Naive B cell (primary cell): Measurements from ENCODE around the gene ZNF778. TPM values are rescaled to one million over a fixed set of nuclear protein-coding genes. Genes with fewer than 3 reads are reported as not detected.
A peak's percentile ranks its signal among the peaks of the same experiment; 100 is the strongest.
"Not testable (repeated sequence)": the region's sequence is repeated elsewhere in the genome, so short reads cannot be mapped to it uniquely, and the experiment has no call there.

Experiments used
- ATAC-seq, 2 donors: fragments of 150-1000 bp; cut with Tn5 transposase; 2 replicates each; pipeline ENCODE4 v1.10.0; 2021; ENCODE audit warnings: low read depth in 2 of 2, mild to moderate bottlenecking in 2 of 2, moderate library complexity in 2 of 2
- DNase-seq: peaks from one replicate; pipeline ENCODE4 v3.0.0; 2022
- H3K27ac Mint-ChIP-seq, 6 donors: one replicate each; pipeline ENCODE4 v1.8.0; 2020 to 2022; ENCODE audit warnings: mild to moderate bottlenecking in 6 of 6, mixed read lengths in 6 of 6, moderate library complexity in 5 of 6, inconsistent platforms in 2 of 6
- H3K27me3 Mint-ChIP-seq, 3 donors: one replicate each; pipeline ENCODE4 v1.8.0; 2021 to 2022; ENCODE audit warnings: mixed read lengths in 3 of 3, mild to moderate bottlenecking in 1 of 3
- H3K36me3 Mint-ChIP-seq, 2 donors: one replicate each; pipeline ENCODE4 v1.8.0; 2020 to 2022; ENCODE audit warnings: mixed read lengths in 2 of 2, inconsistent platforms in 1 of 2, mild to moderate bottlenecking in 1 of 2
- H3K4me1 Mint-ChIP-seq, 3 donors: one replicate each; pipeline ENCODE4 v1.8.0; 2020 to 2022; ENCODE audit warnings: mixed read lengths in 3 of 3, inconsistent platforms in 1 of 3, mild to moderate bottlenecking in 1 of 3, moderate library complexity in 1 of 3
- H3K4me3 Mint-ChIP-seq, 8 donors: one replicate each; pipeline ENCODE4 v1.8.0; 2020 to 2022; ENCODE audit warnings: mild to moderate bottlenecking in 8 of 8, mixed read lengths in 8 of 8, moderate library complexity in 8 of 8, inconsistent platforms in 2 of 8
- H3K9me3 Mint-ChIP-seq, 7 donors: one replicate each; pipeline ENCODE4 v1.8.0; 2020 to 2022; ENCODE audit warnings: mixed read lengths in 7 of 7, mild to moderate bottlenecking in 5 of 7, inconsistent platforms in 2 of 7, moderate library complexity in 1 of 7
- polyA plus RNA-seq, 6 donors: library from polyadenylated mRNA; unstranded; fragments of 300-500 nt; fragmentation: Illumina TruSeq; gene quantifications; one replicate each; pipeline ENCODE4 v1.2.3, GENCODE V29; 2021; ENCODE audit warnings: low read depth in 6 of 6

ZNF778 gene
- polyA plus RNA-seq, 6 donors from 2014 or later, result 1.5 to 7.1 (median 4.2) TPM

GRCh38 chr16:89247734-89248075 is 30.2 kb downstream of the ZNF778 start:
- ATAC-seq, result peak; percentile 49 to 55
- peak overlapping the region in 2 of 6 donors; percentile 38 to 82 for H3K27ac Mint-ChIP-seq
- peaks cover 1 to 19% (median 14%) of the 10 kb centered on the region in 3 donors for H3K27me3 Mint-ChIP-seq
- not testable (repeated sequence) for DNase-seq
- H3K9me3 Mint-ChIP-seq, result peaks cover 7 to 20% (median 9%) of the 10 kb centered on the region in 7 donors
- peak overlapping the region; percentile 73 to 86 (median 80) for H3K4me3 Mint-ChIP-seq
- peaks cover 6 to 16% (median 9%) of the 10 kb centered on the region in 3 donors for H3K4me1 Mint-ChIP-seq
- H3K36me3 Mint-ChIP-seq, result peaks cover 0 to 12% of the 10 kb centered on the region in 2 donors

GRCh38 chr16:89248196-89248982 is 30.9 kb downstream of the ZNF778 start:
- H3K4me3 Mint-ChIP-seq, result peak overlapping the region; percentile 73 to 85 (median 80)
- peaks cover 4 to 19% (median 14%) of the 10 kb centered on the region in 3 donors for H3K27me3 Mint-ChIP-seq
- peaks cover 0 to 16% (median 4%) of the 10 kb centered on the region in 3 donors for H3K4me1 Mint-ChIP-seq
- DNase-seq (no peak), ATAC-seq (peak in 1 of 2 donors; percentile 2)
- peak overlapping the region in 2 of 6 donors; percentile 81 to 82 for H3K27ac Mint-ChIP-seq
- H3K9me3 Mint-ChIP-seq, result peaks cover 7 to 20% (median 9%) of the 10 kb centered on the region in 7 donors
- H3K36me3 Mint-ChIP-seq, result peaks cover 0 to 12% of the 10 kb centered on the region in 2 donors

GRCh38 chr16:89253548-89254287 is 36.2 kb downstream of the ZNF778 start:
- peak overlapping the region in 1 of 8 donors; percentile 20 for H3K4me3 Mint-ChIP-seq
- ATAC-seq (no peak), DNase-seq (no peak)
- H3K4me1 Mint-ChIP-seq, result peaks cover 26 to 29% (median 29%) of the 10 kb centered on the region in 3 donors
- H3K27me3 Mint-ChIP-seq, result peaks cover 14 to 40% (median 32%) of the 10 kb centered on the region in 3 donors
- H3K36me3 Mint-ChIP-seq, result peaks cover 0 to 12% of the 10 kb centered on the region in 2 donors
- no peak overlapping the region for H3K27ac Mint-ChIP-seq
- H3K9me3 Mint-ChIP-seq, result peaks cover 7 to 20% (median 9%) of the 10 kb centered on the region in 7 donors

- peaks cover 0 to under 1% of the 10 kb centered on the region in 2 donors for H3K36me3 Mint-ChIP-seq
- peaks cover 19 to 29% (median 26%) of the 10 kb centered on the region in 3 donors for H3K4me1 Mint-ChIP-seq
- peaks cover 17 to 25% (median 20%) of the 10 kb centered on the region in 3 donors for H3K27me3 Mint-ChIP-seq
- peak overlapping the region; percentile 42 to 87 (median 71) for H3K4me3 Mint-ChIP-seq
- peaks cover 0 to 5% (median 2%) of the 10 kb centered on the region in 7 donors for H3K9me3 Mint-ChIP-seq
- DNase-seq (peak; percentile 48), ATAC-seq (peak; percentile 72 to 78)
- H3K27ac Mint-ChIP-seq, result peak overlapping the region in 3 of 6 donors; percentile 37 to 91 (median 89)
Measured at GRCh38 chr16:89256651-89257254, 39.2 kb downstream of the ZNF778 start.

GRCh38 chr16:89257281-89257731 is 39.8 kb downstream of the ZNF778 start:
- H3K4me3 Mint-ChIP-seq, result peak overlapping the region in 7 of 8 donors; percentile 29 to 90 (median 81)
- peaks cover 0 to 5% (median under 1%) of the 10 kb centered on the region in 7 donors for H3K9me3 Mint-ChIP-seq
- H3K27ac Mint-ChIP-seq, result peak overlapping the region in 3 of 6 donors; percentile 45 to 95 (median 91)
- peaks cover 17 to 21% (median 17%) of the 10 kb centered on the region in 3 donors for H3K27me3 Mint-ChIP-seq
- ATAC-seq (peak in 1 of 2 donors; percentile 26), DNase-seq (no peak)
- peaks cover 0 to 6% of the 10 kb centered on the region in 2 donors for H3K36me3 Mint-ChIP-seq
- H3K4me1 Mint-ChIP-seq, result peaks cover 17 to 29% (median 26%) of the 10 kb centered on the region in 3 donors

- ATAC-seq (no peak), DNase-seq (no peak)
- H3K27ac Mint-ChIP-seq, result peak overlapping the region in 4 of 6 donors; percentile 45 to 95 (median 80)
- H3K9me3 Mint-ChIP-seq, result peaks cover 0 to 7% (median 6%) of the 10 kb centered on the region in 7 donors
- peaks cover 14 to 21% (median 17%) of the 10 kb centered on the region in 3 donors for H3K27me3 Mint-ChIP-seq
- peak overlapping the region in 7 of 8 donors; percentile 29 to 91 (median 81) for H3K4me3 Mint-ChIP-seq
- peaks cover 0 to 8% of the 10 kb centered on the region in 2 donors for H3K36me3 Mint-ChIP-seq
- H3K4me1 Mint-ChIP-seq, result peaks cover 17 to 29% (median 26%) of the 10 kb centered on the region in 3 donors
Measured at GRCh38 chr16:89257757-89258465, 40.4 kb downstream of the ZNF778 start.

- not testable (repeated sequence) for H3K4me3 Mint-ChIP-seq, H3K36me3 Mint-ChIP-seq, ATAC-seq, DNase-seq, H3K27ac Mint-ChIP-seq
- Mint-ChIP-seq H3K27me3 (peaks cover 13 to 21% (median 17%) of the 10 kb centered on the region in 3 donors), H3K4me1 (peaks cover 17 to 22% (median 20%) of the 10 kb centered on the region in 3 donors), H3K9me3 (peaks cover 0 to 10% (median 8%) of the 10 kb centered on the region in 7 donors)
Measured at GRCh38 chr16:89259901-89260300, 42.4 kb downstream of the ZNF778 start.

- H3K27ac Mint-ChIP-seq, result peak overlapping the region in 2 of 6 donors; percentile 38 to 44
- no peak for DNase-seq
- H3K9me3 Mint-ChIP-seq, result peaks cover 0 to 10% (median 5%) of the 10 kb centered on the region in 7 donors
- H3K4me3 Mint-ChIP-seq, result no peak overlapping the region
- ATAC-seq, result no peak
- peaks cover 9 to 11% (median 9%) of the 10 kb centered on the region in 3 donors for H3K4me1 Mint-ChIP-seq
- H3K27me3 Mint-ChIP-seq, result peaks cover 11 to 15% (median 13%) of the 10 kb centered on the region in 3 donors
- peaks cover 0 to 8% of the 10 kb centered on the region in 2 donors for H3K36me3 Mint-ChIP-seq
Measured at GRCh38 chr16:89261691-89262563, 44.4 kb downstream of the ZNF778 start.

GRCh38 chr16:89264800-89265550 is 47.5 kb downstream of the ZNF778 start:
- peaks cover 0 to 9% (median 5%) of the 10 kb centered on the region in 7 donors for H3K9me3 Mint-ChIP-seq
- H3K27ac Mint-ChIP-seq, result peak overlapping the region in 1 of 6 donors; percentile 62
- peaks cover 0 to 8% of the 10 kb centered on the region in 2 donors for H3K36me3 Mint-ChIP-seq
- no peaks in the 10 kb centered on the region for H3K4me1 Mint-ChIP-seq
- DNase-seq (no peak), ATAC-seq (no peak)
- no peaks in the 10 kb centered on the region for H3K27me3 Mint-ChIP-seq
- H3K4me3 Mint-ChIP-seq, result no peak overlapping the region

- H3K4me3 Mint-ChIP-seq, result no peak overlapping the region
- H3K4me1 Mint-ChIP-seq, result no peaks in the 10 kb centered on the region
- no peak overlapping the region for H3K27ac Mint-ChIP-seq
- H3K9me3 Mint-ChIP-seq, result peaks cover 0 to 9% (median 5%) of the 10 kb centered on the region in 7 donors
- no peaks in the 10 kb centered on the region for H3K27me3 Mint-ChIP-seq
- no peak for ATAC-seq
- H3K36me3 Mint-ChIP-seq, result peaks cover 0 to 8% of the 10 kb centered on the region in 2 donors
- no peak for DNase-seq
Measured at GRCh38 chr16:89265647-89266046, 48.1 kb downstream of the ZNF778 start.

- Mint-ChIP-seq H3K9me3 (peaks cover 0 to 9% (median 5%) of the 10 kb centered on the region in 7 donors), H3K27me3 (no peaks in the 10 kb centered on the region), H3K36me3 (peaks cover 0 to 8% of the 10 kb centered on the region in 2 donors), H3K4me3 (no peak overlapping the region), H3K27ac (peak overlapping the region in 2 of 6 donors; percentile 22 to 47), H3K4me1 (no peaks in the 10 kb centered on the region)
- DNase-seq, result no peak
- ATAC-seq, result no peak
Measured at GRCh38 chr16:89266521-89267134, 49.1 kb downstream of the ZNF778 start.
